ENCODE results near the gene SYN1. TPM values are rescaled to one million over a fixed set of nuclear protein-coding genes. Genes with fewer than 3 reads are reported as not detected.

Gene SYN1
- total RNA-seq, 4 donors from 2014 or later: 0.27 TPM; not detected in 2

DNA sequence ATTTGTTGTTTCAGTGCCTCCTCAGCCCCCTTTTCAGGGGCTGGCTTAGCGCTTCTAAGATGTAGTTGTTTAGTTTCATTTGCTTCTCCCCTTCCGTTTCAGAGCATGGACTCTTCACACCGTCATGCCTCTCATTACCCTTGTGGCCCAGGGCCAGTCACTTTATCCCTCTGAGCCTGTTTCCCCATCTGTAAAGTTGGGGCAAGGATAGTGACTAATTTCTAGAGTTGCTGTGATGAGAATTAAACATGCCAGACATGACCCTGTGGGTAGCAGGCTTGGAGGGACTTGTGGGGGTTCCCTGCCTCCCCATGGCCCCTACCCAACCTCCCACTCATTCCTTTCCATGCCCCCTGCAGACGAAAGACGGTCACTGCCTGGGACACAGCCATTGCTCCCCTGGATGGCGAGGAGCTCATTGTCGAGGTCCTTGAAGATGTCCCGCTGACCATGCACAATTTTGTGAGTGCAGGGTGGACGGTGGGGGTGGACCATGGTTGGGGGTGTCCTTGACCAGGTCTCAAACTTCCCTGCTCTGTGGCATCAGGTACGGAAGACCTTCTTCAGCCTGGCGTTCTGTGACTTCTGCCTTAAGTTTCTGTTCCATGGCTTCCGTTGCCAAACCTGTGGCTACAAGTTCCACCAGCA, 55.1 kb downstream of the SYN1 start:
- 83 to 90% methylated on average over 3 of the region's 12 CpGs for WGBS, 2 donors (ENCODE audit: low coverage in 1 of 2)
- H3K9me3 ChIP-seq: no peaks in the 10 kb centered on the region
- H3K4me3 ChIP-seq: no peak overlapping the region
- H3K36me3 ChIP-seq: peaks cover 0 to 67% of the 10 kb centered on the region in 2 donors
- TF ChIP-seq, protein P1, sequence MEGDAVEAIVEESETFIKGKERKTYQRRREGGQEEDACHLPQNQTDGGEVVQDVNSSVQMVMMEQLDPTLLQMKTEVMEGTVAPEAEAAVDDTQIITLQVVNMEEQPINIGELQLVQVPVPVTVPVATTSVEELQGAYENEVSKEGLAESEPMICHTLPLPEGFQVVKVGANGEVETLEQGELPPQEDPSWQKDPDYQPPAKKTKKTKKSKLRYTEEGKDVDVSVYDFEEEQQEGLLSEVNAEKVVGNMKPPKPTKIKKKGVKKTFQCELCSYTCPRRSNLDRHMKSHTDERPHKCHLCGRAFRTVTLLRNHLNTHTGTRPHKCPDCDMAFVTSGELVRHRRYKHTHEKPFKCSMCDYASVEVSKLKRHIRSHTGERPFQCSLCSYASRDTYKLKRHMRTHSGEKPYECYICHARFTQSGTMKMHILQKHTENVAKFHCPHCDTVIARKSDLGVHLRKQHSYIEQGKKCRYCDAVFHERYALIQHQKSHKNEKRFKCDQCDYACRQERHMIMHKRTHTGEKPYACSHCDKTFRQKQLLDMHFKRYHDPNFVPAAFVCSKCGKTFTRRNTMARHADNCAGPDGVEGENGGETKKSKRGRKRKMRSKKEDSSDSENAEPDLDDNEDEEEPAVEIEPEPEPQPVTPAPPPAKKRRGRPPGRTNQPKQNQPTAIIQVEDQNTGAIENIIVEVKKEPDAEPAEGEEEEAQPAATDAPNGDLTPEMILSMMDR (IDR thresholded peaks at IDR 0.05): no peak
- no peaks in the 10 kb centered on the region for H3K27me3 ChIP-seq
- H3K4me1 ChIP-seq: peaks cover 0 to 38% (median 2%) of the 10 kb centered on the region in 3 donors
- H3K27ac ChIP-seq: no peak overlapping the region
- ATAC-seq: no peak

DNA sequence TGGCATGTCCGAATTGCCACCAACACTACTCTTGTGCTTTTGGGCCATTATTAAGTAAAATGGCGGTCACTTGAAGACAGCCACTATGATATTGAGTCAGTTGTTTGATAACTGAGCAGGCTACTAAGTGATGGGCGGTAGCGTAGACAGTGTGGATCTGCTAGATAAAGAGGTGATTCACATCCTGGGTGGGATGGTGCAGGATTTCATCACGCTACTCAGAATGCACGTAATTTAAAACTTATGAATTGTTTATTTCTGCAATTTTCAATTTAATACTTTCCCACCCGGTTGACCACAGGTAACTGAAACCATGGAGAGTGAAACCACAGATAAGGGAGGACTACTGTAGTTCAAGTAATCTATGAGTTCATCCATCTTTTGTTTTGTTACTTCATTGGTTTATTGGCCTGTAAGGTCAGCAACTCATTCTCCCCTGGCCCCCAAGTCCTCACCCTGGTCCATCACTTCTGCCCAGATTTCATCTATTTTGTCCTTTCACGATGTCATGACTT, 55.8 kb downstream of the SYN1 start:
- Histone ChIP-seq H3K9me3 (no peaks in the 10 kb centered on the region), H3K27me3 (no peaks in the 10 kb centered on the region), H3K4me1 (peaks cover 0 to 38% (median 2%) of the 10 kb centered on the region in 3 donors), H3K27ac (no peak overlapping the region), H3K4me3 (no peak overlapping the region), H3K36me3 (peaks cover 0 to 60% of the 10 kb centered on the region in 2 donors)
- TF ChIP-seq POLR2A (IDR thresholded peaks at IDR 0.05) (no peak), POLR2AphosphoS5 (IDR thresholded peaks at IDR 0.05) (no peak), EP300 (IDR thresholded peaks at IDR 0.05) (no peak)
- TF ChIP-seq, protein P1 (IDR thresholded peaks at IDR 0.05): no peak
- ATAC-seq: no peak
- WGBS, 2 donors (ENCODE audit: low coverage in 1 of 2): 68 to 78% methylated on average over 4 to 7 of the region's 8 CpGs

DNA sequence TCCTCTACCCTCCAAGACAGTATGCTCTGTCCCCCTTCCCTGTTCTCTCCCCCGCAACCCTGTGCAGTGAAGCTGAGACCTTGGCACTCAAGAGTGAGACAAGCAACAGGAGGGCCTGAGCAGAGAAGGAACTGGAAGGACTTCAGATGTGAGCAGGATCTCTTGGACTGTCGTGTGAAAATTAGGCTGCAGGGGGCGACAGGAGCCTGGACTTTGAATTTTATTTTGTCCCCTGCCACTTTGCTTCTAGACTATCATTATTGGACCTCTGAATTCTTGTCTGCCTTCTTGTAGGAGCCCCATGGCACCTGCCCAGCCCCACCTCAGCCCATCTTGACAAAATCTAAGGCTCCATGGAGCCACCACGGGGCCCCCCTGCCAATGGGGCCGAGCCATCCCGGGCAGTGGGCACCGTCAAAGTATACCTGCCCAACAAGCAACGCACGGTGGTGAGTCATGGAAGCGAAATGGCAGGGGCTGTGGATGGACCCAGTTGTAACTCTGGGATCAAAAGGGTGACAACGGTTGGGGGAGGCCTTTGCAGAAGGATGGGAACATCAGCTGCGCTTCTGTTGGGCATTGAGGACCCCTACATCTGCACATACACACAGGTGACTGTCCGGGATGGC, 56.9 kb downstream of the SYN1 start:
- H3K27ac ChIP-seq: no peak overlapping the region
- H3K4me3 ChIP-seq: no peak overlapping the region
- peaks cover 0 to 38% (median 2%) of the 10 kb centered on the region in 3 donors for H3K4me1 ChIP-seq
- H3K27me3 ChIP-seq: no peaks in the 10 kb centered on the region
- peaks cover 0 to 49% of the 10 kb centered on the region in 2 donors for H3K36me3 ChIP-seq
- no peak for ATAC-seq
- TF ChIP-seq POLR2A (IDR thresholded peaks at IDR 0.05) (no peak), POLR2AphosphoS5 (IDR thresholded peaks at IDR 0.05) (no peak)
- TF ChIP-seq, protein P1 (IDR thresholded peaks at IDR 0.05): peak in 1 of 4 experiments; percentile 34
- WGBS, 2 donors (ENCODE audit: low coverage in 1 of 2): 20% methylated on average over 1 of the region's 13 CpGs; no CpG with 5 or more reads in 1 of the 2 donors
- H3K9me3 ChIP-seq: no peaks in the 10 kb centered on the region

DNA sequence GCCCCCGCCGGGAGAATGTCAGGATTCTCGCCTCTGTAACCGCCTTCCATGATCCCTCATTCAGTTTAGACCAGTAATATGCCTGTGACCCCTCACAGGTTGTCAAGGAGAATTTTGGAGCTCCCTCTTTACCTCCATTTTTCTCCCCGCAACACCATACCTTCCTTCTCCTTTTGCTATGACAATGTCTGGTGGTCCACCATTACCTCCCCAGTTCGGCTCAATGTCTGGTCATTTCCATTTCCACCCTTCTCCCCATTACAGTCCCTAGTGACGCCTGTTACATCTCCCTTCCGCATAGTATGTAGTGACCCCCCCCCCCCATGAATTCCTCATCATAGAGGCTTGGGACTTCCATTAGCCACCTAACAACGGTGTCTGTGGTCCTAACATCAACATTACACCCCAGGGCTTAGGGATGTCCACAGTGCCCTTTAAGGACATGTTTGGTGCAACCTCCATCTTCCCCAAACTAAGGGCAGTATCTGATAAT, 58.0 kb downstream of the SYN1 start:
- Histone ChIP-seq H3K27me3 (no peaks in the 10 kb centered on the region), H3K4me1 (peaks cover 0 to 38% (median 2%) of the 10 kb centered on the region in 3 donors), H3K36me3 (peaks cover 0 to 39% of the 10 kb centered on the region in 2 donors), H3K27ac (peak overlapping the region; percentile 93 to 97 (median 95)), H3K9me3 (no peaks in the 10 kb centered on the region), H3K4me3 (peak overlapping the region; percentile 61 to 66)
- no peak for TF ChIP-seq POLR2A (IDR thresholded peaks at IDR 0.05)
- no peak for TF ChIP-seq EP300 (IDR thresholded peaks at IDR 0.05)
- 0 to 11% methylated on average over 3 to 5 of the region's 9 CpGs for WGBS, 2 donors (ENCODE audit: low coverage in 1 of 2)
- no peak for ATAC-seq

DNA sequence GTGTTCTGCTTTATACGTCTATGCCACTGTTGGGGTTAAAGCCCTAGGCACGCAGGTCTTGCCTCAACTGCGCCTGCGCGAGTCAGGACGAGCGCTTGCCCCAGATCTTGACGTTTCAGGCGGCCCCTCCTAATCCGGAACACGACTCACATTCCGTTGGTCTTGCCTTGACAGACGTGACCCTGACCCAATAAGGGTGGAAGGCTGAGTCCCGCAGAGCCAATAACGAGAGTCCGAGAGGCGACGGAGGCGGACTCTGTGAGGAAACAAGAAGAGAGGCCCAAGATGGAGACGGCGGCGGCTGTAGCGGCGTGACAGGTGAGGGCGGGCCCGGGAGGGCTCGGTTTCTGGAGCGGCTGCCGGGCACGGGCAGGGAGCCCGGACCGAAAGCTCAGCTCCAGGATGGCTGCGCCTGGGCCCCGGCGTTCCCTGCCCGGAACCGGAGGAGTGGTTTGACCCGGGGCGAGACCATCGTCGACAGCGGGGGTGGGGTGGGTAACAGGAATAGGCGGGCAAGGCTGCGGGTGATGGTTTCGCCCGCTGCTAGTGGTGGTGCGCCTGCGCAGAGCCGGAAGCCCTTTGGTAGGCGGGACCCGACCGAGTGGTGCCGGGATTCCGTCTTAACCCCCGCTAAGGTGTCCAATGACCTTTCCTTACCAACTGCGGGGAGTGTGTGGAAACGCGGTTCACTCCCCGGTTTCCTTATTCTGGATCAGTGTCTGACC, 58.6 kb downstream of the SYN1 start, which contains the start of gene ARAF:
Gene ARAF (plus strand): TSS at position 272 of the 725 bp plus-strand sequence. CDS start 1,763 bp downstream, outside the sequence.
- Histone ChIP-seq H3K9me3 (no peaks in the 10 kb centered on the region), H3K27ac (peak within 1 kb of the TSS; percentile 93 to 97 (median 95)), H3K4me3 (peak within 1 kb of the TSS; percentile 61 to 66), H3K27me3 (no peaks in the 10 kb centered on the region), H3K4me1 (peaks cover 0 to 38% (median 2%) of the 10 kb centered on the region in 3 donors), H3K36me3 (peaks cover 0 to 32% of the 10 kb centered on the region in 2 donors)
- WGBS, 2 donors (ENCODE audit: low coverage in 1 of 2): 40% methylated on average over 7 of the region's 59 CpGs; no CpG with 5 or more reads in 1 of the 2 donors
- TF ChIP-seq POLR2A (IDR thresholded peaks at IDR 0.05): peak in 1 of 2 donors; percentile 28
- TF ChIP-seq, protein P1 (IDR thresholded peaks at IDR 0.05): no peak
- peak; percentile 95 for ATAC-seq
